Stimulated activated CD4-positive, alpha-beta T cell treated with anti-CD3 and anti-CD28 coated beads, Interleukin-1b, Interleukin-23, amount 100 ng/mL, for 48 hours (primary cell): ENCODE measurements around the gene ATG3.
"Not testable (repeated sequence)": the region's sequence is repeated elsewhere in the genome, so short reads cannot be mapped to it uniquely, and the experiment has no call there.

ENCODE experiments used
- DNase-seq: peaks from one replicate; pipeline ENCODE4 v3.0.0-alpha.2; 2020

The ATG3 gene

GRCh38 chr3:112497897-112498548, 63.7 kb downstream of the ATG3 start:
- DNase-seq: peak; percentile 19

GRCh38 chr3:112496366-112497067, 65.2 kb downstream of the ATG3 start:
- DNase-seq: no peak

DNA sequence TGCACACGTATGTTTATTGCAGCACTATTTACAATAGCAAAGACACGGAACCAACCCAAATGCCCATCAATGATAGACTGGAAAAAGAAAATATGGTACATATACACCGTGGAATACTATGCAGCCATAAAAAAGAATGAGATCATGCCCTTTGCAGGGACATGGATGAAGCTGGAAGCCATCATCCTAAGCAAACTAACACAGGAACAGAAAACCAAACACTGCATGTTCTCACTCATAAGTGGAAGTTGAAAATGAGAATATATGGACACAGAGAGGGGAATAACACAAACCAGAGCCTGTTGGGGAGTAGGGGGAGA, 67.4 kb downstream of the ATG3 start:
- not testable (repeated sequence) for DNase-seq

GRCh38 chr3:112492124-112492523, 69.6 kb downstream of the ATG3 start:
- DNase-seq: no peak

DNA sequence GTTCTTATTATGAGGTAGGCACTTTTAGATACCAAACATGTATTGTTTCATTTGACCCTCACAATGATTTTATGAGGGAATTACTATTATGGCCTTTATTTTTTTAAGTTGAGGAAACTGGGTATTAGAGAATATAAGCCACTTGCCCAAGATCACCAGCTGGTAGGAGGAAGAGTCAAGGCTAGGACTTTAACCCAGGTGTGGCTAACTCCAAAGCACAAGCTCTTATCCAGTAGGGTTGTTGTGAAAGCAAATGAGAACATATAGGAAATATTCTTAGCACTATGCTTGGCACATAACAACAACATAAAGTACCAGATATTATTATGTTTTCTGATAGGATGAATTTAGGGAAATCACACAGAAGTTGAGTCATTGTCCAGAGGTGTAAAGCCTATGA, 70.4 kb downstream of the ATG3 start:
- DNase-seq: no peak

DNA sequence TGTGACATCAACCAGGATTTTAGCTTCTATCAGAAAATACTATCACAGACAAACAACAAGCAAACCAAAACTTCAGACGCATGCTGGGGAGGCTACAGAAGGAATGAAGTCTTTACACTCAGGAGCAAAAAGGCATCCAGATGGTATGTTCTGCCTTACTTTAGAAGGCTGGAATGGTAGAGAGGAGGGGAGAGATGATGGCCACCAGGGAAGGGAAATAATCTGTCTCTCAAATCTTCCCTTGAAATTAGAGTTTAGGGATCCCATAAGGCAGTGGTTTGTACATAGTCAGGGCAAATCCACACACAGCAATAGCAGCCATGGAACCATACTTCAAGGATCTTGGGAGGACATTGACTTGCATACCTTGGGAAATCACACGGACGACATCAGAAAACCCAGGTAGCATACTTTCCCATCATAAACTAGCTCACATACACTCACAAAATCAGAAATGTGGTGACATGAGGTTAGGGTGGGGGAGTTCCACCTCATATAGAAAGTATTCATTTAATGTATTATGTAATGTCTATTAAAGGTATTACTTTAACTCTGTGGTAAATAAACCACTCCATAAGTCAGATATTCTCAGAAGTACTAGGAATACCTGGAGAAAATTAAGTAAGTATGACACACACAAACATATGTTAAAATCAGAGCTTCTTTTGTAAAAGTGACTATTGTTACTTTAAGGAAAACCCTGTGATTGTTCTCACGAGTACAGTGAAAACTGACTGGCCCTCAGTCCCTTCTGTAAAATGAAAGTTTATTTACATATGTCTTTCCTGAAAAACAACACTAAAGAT, 71.9 kb downstream of the ATG3 start:
- DNase-seq: no peak

- DNase-seq: no peak
Observed at GRCh38 chr3:112486811-112487505, 74.8 kb downstream of the ATG3 start.

GRCh38 chr3:112484352-112484751, 77.4 kb downstream of the ATG3 start:
- no peak for DNase-seq

GRCh38 chr3:112482675-112483074, 79.1 kb downstream of the ATG3 start:
- DNase-seq: no peak
